Measurements from ENCODE around the gene ANKLE1.

The ANKLE1 gene

DNA sequence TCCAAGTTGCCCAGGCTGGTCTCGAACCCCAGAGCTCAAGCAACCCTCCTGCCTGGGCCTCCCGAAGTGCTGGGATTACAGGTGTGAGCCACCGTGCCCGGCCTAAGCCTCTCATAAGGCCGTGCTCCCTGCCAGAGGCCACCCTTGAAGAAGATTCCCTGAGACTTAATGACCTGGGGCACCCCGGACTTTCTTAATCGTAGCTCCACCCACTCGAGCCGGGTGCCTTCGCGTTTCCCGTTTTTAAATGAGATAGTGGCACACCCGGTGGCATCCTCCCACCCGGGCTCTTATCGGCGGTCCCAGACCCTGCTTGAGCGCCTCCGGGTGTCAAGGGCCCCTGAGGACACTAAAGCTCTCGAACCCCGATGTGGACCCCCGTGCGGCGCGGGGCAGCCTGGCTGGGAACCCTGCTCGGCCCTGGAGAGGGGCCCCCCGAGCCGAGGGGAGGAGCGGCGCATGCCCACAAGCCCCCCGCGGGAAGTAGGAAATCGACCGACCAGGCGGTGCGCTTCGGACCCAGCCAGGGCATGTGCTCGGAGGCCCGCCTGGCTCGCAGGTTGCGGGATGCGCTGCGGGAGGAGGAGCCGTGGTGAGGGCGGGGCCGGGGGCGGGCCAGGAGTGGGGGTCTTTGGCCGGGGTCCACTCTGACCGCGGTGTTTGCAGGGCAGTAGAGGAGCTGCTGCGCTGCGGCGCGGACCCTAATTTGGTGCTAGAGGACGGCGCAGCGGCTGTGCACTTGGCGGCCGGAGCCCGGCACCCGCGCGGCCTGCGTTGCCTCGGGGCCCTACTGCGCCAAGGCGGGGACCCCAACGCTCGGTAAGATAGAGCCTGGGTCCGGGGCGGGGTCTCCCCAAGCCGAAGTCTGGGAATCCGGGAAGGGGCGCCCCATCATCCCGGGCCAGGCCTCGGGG lies at the start of gene ANKLE1:
Gene ANKLE1 (plus strand): TSS at position 511 of the 914 bp plus-strand sequence. CDS start 20 bp downstream, at position 531.
- no peak for DNase-seq (ENCODE audit: extremely low read depth in 1 of 2, low read depth in 1 of 2)

GRCh38 chr19:17232258-17232657 lies 49.4 kb upstream of the ANKLE1 start:
- no peak for DNase-seq (ENCODE audit: extremely low read depth in 1 of 2, low read depth in 1 of 2)

- DNase-seq (ENCODE audit: extremely low read depth in 1 of 2, low read depth in 1 of 2): no peak
Observed at GRCh38 chr19:17234911-17235299, 46.8 kb upstream of the ANKLE1 start.

GRCh38 chr19:17235300-17235970 lies 46.3 kb upstream of the ANKLE1 start:
- peak; percentile 59 to 62 for DNase-seq (ENCODE audit: extremely low read depth in 1 of 2, low read depth in 1 of 2)

DNA sequence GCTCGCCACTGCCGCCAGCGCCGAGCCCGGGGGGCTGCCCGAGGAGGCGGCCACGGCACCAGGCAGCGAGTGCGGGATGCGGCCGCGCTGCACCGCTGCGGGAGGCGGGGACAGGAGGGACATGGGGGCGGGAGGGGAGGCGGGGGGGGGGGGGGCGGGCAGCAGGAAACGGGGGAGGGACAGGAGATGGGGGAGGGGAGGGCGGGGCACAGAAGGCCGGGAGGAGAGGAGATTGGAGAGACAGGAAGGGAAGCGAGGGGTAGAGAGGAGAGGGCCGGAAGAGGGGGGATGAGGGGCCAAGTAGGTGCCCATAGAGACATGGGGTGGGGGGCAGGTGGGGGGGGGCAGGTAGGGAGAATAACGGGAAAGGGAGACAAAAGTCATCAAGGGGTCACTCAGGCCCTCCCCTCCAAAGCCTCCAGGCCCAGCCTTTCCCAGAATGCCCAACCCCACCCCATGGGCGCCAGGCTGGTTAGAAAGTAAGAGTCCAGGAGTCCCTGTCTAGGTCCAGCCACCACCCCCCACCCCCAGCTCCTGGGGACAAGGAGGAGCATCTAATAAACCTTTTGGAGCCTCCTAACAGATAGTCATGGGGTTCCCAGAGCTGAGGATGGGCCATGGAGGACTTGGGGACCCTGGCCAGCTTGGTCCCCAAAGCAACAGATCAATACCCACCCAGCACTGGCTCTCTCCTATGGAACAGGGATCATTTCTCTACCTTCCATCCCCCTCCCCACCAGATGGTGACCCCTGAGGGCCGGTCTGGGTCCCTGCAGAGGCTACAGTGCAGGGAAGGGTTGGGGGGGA lies 45.5 kb upstream of the ANKLE1 start:
- DNase-seq (ENCODE audit: extremely low read depth in 1 of 2, low read depth in 1 of 2): no peak

GRCh38 chr19:17236811-17237543 lies 44.7 kb upstream of the ANKLE1 start:
- DNase-seq (ENCODE audit: extremely low read depth in 1 of 2, low read depth in 1 of 2): no peak

- DNase-seq (ENCODE audit: extremely low read depth in 1 of 2, low read depth in 1 of 2): no peak
Observed at GRCh38 chr19:17237747-17238706, 43.7 kb upstream of the ANKLE1 start.

- no peak for DNase-seq (ENCODE audit: extremely low read depth in 1 of 2, low read depth in 1 of 2)
Observed at GRCh38 chr19:17240062-17240752, 41.5 kb upstream of the ANKLE1 start.

GRCh38 chr19:17240826-17241399 lies 40.8 kb upstream of the ANKLE1 start:
- DNase-seq (ENCODE audit: extremely low read depth in 1 of 2, low read depth in 1 of 2): no peak

GRCh38 chr19:17242431-17243208 lies 39.1 kb upstream of the ANKLE1 start:
- DNase-seq (ENCODE audit: extremely low read depth in 1 of 2, low read depth in 1 of 2): no peak

DNA sequence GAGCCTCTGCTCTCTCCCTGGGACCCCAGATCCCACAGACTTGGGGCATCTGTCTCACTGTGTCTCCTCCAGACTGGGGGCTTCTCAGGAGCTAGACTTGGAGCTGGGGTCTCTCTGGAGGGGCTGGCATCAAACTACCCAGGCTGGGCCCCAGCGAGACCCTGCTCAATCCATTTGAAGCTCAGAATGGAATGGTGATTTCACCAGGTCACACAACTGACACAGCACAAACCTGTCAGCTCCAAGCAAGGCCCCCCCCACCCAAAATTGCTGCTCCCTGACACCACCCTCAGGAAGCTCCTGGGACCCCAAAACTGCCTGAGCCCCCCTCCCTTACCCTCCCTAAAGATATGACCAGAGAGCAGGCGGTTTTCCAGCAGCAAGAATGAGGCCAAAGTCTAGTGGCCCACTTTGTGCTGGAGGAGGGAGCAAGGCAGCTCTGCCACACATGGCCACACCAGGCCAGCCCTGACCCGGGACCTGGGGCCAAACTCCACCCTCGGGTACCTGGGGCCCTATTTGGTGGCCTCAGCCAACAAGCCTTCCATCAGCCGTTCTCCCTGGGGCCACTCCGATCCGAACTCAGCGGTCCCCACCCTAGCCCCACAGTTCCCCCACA lies 38.4 kb upstream of the ANKLE1 start:
- DNase-seq (ENCODE audit: extremely low read depth in 1 of 2, low read depth in 1 of 2): no peak

GRCh38 chr19:17243830-17244617 lies 37.7 kb upstream of the ANKLE1 start:
- no peak for DNase-seq (ENCODE audit: extremely low read depth in 1 of 2, low read depth in 1 of 2)

GRCh38 chr19:17244618-17245534 lies 36.8 kb upstream of the ANKLE1 start:
- no peak for DNase-seq (ENCODE audit: extremely low read depth in 1 of 2, low read depth in 1 of 2)

DNA sequence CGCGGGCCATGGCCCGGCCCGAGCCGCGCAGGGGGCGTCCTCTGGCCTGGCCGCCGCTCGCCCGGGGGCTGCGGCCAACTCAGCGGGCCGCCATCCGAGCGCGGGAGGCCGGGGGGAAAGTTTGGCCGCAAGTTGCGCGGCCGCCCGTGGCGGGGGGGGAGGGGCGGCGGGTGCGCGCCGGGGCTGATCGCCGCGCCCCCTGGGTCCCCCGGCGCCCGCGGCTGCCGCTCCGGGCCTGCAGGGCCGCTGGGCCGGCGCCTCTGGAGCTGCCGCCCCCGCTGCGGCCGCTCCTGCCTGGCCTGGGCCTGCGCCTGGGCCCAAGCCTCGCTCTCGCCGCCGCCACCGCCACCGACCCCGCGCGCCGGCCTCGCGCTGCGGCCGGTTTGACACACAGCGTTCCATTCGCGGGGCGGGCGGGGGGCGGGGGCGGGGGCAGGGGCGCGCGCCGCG lies 36.1 kb upstream of the ANKLE1 start, which contains the start of gene NR2F6:
Gene NR2F6 (minus strand): TSS at position 385 of the 450 bp plus-strand sequence. CDS start 699 bp downstream, outside the sequence.
- no peak for DNase-seq (ENCODE audit: extremely low read depth in 1 of 2, low read depth in 1 of 2)

All from activated CD8-positive, alpha-beta memory T cell treated with anti-CD3 and anti-CD28 coated beads for 1 hour (primary cell).